HG03097 (cell line): ENCODE data around the gene FRMD4A.

Experiments
- ATAC-seq: cut with Tn5 transposase; IDR thresholded peaks from one replicate; pipeline ENCODE4 v1.9.1; 2021; ENCODE audit not compliant: unreplicated experiment, low FRiP score

The FRMD4A gene

DNA sequence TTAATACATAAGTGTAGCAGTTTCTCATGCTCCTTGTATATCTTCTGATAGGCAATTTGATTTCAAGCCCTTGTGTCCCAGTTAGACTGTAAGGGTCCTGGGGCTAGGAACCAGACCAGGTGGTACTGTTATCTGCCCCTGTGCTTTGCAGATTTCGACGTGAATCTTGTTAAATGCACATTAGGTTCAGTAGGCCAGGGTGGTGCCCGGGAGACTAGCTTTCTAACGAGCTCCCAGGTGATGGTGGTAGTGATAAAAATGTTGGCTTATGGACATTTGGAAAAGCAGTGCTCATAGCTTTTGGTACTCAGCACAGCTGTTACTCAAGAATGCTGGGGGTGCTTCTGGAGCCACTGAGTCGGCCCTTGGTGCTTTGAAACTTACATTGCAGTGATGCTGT, 679.8 kb downstream of the FRMD4A start:
- ATAC-seq: no peak

DNA sequence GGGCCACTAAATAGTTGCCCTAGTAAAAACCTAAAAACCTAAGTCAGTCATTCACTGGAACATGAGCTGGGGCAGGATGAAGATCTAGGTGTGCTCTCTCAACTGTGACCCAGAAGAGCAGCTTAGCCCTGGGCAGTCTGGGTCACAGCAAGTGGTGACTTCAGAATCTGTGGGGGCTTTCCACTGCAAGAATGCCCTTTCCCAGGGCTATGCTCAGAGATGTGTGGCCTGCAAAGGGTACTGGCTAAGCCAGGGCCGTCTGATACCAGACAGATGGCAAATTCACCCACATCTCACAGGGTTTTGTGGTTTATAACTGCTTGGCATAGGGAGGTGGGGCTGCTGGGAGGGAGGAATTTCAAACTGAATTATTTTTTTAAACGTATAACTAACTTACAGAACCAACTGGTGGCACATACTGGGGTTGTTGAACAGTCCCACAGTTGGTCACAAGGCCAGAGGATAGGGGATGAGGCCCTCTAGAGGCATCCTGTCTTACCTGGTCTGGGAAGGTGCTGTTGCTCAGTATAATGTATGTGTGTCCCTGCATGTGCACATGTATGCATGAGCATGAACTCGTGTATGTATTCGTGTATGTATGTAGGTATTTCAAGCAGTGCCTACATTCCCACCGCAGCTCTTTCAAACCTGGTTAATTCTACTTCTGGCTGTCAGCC, 680.7 kb downstream of the FRMD4A start:
- ATAC-seq: no peak

DNA sequence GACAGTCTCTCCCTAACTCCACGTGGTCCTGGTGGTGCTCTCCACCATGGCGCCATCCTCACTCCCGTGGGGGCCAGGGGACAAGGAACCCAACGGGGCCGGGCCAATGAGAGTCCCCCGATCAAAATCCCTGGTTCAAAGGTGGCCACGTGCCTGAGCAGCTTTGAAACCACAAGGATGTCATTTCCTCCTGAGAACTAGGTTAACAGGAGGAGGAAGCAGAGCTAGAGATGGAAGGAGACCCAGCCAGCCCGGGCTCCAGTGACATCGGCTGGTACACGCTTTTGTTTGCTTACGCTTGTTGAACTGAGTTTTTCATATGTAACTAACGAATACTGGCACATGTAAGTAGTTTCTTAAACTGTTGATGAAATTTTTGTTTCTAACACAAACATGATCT, 682.3 kb downstream of the FRMD4A start:
- ATAC-seq: no peak

DNA sequence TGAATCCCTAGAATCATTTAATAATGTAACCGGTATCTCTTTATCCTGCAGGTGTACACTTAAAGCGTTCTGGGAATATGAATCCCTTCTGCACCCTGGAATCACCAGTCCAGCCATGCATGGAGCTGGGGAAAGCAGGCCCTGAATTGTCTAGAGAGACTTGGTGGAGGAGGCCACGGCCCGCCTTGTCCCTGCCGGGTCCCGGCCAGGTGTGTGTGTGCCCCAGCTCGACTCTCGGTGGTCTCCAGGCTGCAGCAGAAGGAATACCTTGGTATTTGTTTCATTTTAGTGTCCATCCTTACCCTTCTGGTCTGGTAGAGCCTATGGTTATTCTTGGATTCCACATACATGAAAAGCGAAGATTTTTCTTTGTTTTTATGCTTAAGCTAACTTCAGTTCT, 685.9 kb downstream of the FRMD4A start:
- no peak for ATAC-seq

DNA sequence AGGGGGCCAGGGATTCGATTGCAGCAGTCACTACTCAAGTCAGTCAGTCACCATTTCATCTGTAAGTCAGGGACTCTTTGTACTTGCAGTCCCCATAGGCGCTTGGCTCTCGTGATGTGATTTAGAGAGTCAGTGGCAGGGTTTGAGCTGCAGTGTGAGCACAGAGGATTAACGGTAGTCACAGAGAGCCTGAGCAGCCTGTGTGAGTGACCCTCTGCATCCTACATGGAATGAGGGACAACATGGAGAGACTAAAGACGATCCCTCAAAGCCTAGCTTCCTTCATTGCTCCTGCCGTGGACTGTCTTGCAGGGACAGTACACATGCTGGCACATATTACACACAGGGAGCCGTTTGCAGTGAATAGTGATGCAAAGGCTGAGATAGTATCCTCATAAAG, 687.7 kb downstream of the FRMD4A start:
- ATAC-seq: no peak

DNA sequence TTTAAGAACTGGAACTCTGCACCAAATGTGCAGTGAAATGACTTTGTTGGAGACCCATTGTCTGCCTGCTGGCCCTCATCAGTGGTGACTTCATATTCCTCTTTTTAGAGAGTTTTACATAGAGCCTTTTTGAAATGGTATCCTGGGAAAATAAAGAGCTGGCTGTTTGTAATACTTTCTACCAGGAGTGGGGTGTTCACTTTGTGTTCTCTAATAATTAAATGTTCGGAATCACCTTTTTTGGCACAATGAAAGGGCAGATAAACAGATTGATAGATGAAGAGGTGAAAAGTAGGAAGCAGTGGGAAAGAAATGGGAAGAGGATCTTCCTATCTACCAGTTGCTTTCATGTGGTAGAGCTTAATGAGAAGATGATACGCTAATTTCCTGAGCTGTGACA, 688.4 kb downstream of the FRMD4A start:
- no peak for ATAC-seq

DNA sequence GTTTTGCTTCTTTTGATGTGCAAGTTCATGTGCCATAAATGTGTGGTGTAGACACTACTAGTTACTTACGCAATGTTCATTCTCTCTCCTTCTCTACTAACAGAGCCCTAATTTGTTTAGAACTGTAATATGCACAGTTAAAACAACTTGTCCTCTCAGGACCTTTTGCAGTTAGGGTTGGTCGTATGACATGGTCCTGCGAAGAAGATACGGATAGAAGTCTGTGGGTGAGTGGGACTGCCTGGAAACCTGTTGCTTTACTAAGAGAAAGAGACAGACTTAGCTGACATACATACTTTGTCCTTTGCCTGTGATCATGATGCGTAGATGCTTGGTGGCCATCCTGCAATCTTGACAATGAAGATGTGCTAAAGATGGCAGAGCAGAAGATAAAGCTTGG, 692.8 kb downstream of the FRMD4A start:
- no peak for ATAC-seq

DNA sequence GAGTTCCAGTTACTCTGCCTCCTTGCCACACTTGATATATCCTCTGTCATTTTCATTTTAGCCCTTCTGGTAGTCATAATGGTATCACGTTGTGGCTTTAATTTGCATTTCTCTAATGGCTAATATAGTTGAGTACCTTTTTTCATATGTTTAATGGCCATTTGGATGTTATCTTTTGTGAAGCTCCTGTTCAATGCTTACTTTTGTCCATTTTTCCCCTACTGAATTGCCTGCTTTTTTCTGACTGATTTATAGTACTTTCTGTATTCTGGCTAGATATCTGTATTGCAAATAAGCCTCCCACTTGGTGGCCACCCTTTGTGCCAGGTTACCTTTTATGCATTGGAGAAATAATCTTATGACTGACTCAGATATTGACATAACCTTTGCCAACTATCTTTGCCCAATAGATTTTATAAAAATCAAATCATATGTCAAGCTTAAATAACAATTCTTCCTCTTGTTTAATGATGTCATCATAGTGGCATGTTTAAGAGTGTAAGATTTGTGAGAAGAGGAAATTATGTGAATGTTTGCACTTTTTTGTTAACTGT, 693.3 kb downstream of the FRMD4A start:
- ATAC-seq: no peak

DNA sequence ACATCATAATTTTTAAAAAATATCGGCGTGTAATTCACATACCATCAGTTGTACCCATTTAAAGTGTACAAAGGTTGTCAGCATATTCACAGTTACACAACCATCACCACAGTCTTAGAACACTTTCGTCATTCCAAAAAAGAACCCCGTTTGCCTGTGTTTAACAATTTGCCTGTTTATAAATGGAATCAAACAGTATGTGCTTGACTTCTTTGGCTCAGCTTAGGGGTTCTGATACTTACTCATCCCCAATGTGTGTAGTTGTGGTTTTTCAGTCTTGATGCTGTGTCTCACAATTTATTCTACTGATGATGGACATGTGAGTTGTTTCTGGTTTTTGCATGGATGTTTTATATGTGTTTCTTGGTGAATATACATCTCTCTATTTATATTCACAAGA, 693.9 kb downstream of the FRMD4A start:
- no peak for ATAC-seq

DNA sequence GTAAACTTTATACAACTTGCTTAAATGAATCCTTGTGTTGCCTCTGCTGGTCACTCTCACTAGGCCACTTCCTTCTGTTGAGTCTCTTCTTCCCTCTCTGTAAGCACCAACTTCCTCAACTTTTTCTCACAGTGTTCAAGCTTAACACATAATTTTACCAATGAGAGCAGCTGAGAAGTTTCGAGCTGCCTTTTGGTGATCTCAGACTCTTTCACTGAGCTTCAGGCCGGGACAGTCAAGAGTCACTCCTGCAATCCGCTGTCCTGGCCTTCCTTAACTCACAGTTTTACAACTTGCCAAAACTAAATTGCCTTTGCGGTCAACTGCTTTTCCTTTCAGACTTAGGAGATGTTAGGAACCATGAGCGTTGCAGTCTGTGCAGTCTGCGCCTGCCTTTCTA, 696.5 kb downstream of the FRMD4A start:
- ATAC-seq: no peak

DNA sequence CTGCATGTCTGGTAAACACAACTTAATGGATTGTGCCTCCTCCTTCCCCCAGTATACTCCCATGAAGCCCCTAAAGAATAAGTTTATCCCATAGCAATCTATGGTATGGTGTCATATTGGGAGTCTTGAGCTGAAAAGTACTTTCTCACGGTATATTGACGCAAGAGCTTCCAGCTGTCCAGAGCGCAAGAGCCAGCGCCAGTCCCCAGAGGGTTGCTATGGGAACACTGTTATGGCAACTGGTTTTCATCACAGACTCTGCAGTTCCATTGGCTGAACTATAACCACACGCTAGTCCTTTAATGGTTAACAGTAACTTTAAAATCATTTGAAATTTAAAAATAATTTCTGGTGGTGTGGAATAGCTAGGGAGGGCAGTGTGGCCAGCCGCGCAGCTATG, 697.0 kb downstream of the FRMD4A start:
- ATAC-seq: no peak

DNA sequence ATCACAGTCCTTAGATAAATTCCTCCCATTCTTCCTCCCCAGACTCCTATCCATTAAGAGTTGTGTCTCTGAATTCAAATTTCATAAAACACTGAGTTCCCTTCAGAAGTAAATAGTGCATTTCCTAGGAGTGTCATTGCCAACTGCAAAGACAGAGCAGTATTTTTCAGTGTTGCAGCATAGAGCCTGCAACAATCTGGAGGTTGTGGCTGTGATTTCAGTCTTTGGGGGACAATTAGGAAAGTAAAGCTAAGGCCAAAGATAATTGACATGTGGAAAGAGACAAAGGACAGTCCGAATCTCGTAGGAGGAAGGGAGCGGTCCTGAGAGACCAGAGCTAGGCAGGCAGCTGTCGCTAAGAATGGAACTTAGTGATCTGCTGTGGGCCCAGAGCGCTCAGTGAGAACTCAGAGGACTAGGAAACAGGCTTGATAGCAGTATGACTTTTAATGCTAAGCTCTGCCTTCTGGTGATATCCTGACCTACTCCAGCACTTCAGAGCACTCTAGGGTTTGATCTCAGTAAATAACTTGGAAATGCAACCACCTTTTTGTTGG, 697.8 kb downstream of the FRMD4A start:
- no peak for ATAC-seq

DNA sequence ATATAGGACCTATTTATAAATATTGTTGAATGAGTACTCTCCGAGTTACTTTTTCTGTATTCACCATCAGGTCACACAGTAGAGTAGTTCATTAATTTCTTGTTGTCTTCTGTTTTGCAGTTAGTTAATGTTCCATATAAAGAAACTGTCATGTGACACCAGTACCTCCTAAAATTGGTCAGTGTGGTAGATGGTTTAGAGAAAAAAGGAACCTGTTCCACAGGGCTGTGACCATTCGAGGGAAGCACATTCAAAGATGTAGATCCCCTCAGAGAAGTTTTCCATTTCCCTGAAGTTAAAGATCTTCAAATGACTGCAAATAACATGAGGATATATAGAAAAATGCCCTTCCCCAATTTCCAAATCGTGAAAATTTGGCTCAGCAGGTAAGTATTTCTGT, 698.3 kb downstream of the FRMD4A start:
- no peak for ATAC-seq

DNA sequence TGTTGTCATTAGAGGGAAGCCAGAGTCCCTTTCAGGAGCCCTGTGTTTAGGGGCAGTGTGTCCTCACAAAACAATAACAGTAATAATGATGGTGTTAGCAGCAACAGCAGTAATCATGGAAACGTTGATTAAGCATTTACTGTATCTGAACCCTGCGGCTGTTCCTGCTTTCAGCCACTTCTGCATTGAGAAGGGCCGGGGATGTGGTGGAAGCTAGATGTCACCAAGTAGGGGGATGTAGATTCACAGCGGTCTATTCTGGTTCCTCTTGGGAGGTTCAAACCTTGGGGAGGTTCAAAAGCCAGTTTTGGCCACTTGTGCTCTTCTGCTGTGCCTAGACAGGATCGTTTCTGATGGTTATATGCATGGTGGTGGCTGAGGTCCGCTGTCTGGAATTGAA, 699.1 kb downstream of the FRMD4A start:
- no peak for ATAC-seq

DNA sequence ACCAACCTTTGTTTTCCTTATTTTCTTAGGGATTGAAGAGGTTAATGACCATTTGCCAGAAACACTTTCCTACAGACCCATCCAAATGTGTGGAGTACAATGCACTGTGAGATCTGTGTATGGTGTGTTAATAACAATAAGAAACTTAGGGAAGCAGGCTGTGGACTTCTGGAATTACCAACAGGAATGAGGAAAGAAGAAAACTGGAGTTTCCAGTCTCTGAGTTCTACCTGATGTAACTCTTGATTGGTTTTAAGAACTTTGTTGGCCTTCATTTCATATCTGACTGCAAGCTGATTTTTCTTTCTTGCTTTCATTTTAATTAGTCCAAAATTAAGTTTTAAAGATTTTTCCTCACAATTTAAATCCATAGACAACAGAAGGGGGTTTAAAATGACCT, 700.5 kb downstream of the FRMD4A start:
- no peak for ATAC-seq

DNA sequence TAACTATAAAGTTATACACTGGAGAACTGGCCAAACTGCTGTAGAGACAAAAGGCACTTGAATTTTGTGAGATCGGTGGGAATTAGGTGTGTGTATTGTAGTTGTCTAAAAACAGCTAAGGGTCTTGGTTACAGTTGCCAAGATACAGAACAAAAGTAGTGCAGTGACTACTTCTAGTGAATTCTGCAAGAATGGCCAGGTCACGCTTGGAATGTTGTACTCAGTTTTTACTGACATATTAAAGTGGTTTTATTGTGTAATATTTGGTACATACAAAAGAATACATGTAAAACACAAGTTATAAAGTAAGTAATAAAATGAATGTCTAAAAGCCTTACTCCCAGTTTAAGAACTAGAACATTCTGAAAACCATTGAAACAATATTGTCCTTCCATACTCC, 701.6 kb downstream of the FRMD4A start:
- no peak for ATAC-seq

DNA sequence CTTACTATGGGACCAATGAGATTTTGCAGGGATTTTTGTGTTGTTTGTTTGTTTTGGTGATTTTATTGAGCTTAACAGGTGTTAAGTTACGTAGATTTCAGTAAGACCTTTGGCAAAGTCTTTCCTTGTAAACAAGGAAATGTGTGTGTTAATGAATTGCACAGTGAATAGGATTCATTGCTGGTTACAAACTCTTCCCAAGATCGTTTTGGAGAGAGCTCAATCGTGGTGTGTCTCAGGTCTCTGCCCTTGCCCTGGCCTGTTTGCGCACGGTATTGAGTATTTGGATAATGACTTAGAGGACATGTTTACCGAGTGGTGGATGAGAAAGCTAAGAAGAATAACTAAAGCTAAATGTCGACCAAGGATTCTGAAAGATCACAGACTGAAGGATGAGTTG, 702.1 kb downstream of the FRMD4A start:
- ATAC-seq: no peak

DNA sequence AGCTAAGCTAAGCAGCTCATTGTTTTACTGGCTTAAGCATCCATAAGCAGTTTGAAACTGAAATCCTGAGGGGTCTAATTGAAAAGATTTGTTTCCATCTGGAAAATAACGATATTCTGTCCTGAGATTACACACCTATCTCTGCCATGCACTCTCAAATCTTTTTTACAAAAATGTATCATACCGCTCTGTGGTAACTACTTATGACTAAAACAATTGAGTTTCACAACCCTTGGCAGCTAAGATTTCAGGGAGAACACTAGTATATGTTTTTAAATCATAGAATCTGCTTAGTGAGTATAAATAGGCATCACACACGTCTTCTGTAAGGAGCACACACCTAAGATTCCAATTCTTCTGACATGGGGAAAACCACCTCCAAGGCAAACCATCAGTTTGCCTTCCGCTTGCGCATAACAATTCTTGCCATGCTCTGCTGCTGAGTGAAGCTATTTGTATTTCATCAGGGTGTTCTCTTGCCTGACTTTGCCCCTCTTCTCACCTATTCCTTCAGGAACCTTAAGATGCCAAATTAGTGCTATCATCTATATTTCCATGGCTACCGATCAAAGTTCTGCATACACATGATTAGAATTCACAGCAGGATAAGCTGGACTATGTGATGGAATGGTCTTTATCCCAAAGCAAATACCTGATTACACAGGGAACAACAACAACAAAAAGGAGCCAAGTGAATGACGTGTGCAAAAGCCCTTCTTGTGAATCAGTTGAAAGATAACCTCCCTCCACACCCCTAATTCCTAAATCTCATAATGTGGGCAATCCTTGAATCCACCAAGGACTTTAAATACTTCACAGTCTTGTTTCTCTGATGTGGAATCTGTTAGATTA, 703.0 kb downstream of the FRMD4A start:
- ATAC-seq: no peak

DNA sequence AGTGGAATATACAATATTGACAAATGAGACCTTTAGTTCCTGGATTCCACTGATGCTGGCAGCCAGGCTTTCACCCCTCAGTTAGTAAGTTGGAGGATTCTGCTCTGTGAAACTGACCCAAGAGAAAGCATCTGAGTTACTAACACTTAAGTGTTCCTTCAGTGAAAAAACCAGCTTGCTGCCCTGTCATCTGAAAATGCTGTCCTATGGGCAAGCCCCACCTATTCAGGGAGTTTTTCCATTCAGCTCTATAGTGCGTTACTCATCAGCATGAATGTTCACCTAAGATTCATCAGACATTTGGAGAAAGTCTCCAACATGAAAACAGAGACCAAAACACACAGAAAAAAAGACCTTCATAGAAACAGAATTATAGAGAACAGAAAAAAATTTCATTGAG, 706.1 kb downstream of the FRMD4A start:
- no peak for ATAC-seq

DNA sequence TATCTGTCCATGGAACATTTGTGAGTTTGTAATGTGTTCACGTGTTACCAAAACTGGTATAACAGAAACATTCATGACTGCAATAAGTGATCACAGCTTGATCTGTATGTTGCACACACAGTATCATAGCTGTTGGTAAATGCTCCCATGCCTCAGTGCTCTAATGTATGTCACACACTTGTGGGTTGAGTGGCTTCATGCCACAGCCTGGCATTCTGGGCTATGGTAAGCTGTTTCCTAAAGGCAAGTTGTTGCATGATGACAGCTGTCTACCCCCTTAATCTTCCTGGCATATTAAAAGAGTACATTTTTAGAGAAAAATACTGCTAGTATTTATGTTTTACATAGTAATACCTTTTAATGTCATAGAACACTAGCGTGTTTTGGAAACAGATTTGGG, 708.8 kb downstream of the FRMD4A start:
- ATAC-seq: no peak

DNA sequence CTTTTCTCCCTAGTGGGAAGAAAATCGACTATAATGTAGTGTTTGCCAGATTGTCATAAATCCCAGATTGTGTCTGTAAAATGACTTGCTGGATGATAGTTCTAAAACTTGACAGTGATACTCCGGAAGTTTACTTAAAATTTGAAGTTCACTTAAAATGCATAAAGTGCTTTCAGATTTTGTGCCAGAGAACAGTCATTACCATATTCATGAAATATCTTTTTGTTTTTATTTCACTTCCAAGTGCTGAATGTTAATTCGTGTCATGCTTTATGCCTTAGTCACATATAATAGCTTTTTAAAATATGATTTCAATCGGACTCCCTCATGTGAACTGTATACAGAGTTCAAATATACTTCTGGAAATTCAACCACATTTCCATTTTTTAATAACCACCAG, 713.6 kb downstream of the FRMD4A start:
- ATAC-seq: no peak
